Ascending aorta (tissue), 2 donors: ENCODE results near the gene SERINC2. TPM values are rescaled to one million over a fixed set of nuclear protein-coding genes. Genes with fewer than 3 reads are reported as not detected.
"Not testable (repeated sequence)": the region's sequence is repeated elsewhere in the genome, so short reads cannot be mapped to it uniquely, and the experiment has no call there.

Source experiments
- DNase-seq, 2 donors: peaks; one replicate each; pipeline ENCODE4 v3.0.0-alpha.2; 2019; ENCODE audit warnings: low spot score in 2 of 2
- H3K27ac ChIP-seq, 2 donors: fragments of 200-600 bp; sonication (generic); one replicate each; pipeline ENCODE4 v1.5.1; 2016 to 2017; ENCODE audit warnings: mild to moderate bottlenecking in 1 of 2
- H3K27me3 ChIP-seq: fragments of 200-600 bp; sonication (generic); one replicate; pipeline ENCODE4 v1.5.1; 2017
- H3K36me3 ChIP-seq, 2 donors: fragments of 200-600 bp; sonication (generic); one replicate each; pipeline ENCODE4 v1.5.1; 2016
- H3K4me1 ChIP-seq, 2 donors: fragments of 200-600 bp; sonication (generic); one replicate each; pipeline ENCODE4 v1.5.1; 2016 to 2017; ENCODE audit warnings: mild to moderate bottlenecking in 1 of 2
- H3K4me3 ChIP-seq, 2 donors: fragments of 200-600 bp; sonication (generic); one replicate each; pipeline ENCODE4 v1.5.1; 2016 to 2017; ENCODE audit warnings: mild to moderate bottlenecking in 1 of 2
- H3K9me3 ChIP-seq, 2 donors: fragments of 200-600 bp; sonication (generic); one replicate each; pipeline ENCODE4 v1.5.1; 2016
- CTCF ChIP-seq, 3 experiments: fragments of 200-600 bp in 2 of 3; fragments of 450-650 bp in 1 of 3; sonication (generic) in 2 of 3; IDR thresholded peaks; one replicate each; pipeline ENCODE4 v1.5.1; 2016 to 2019; ENCODE audit warnings: antibody characterized with exemption in 3 of 3, mild to moderate bottlenecking in 1 of 3, moderate library complexity in 1 of 3
- intact Hi-C: fragments of 100-400 bp; cut with DNase I; formaldehyde crosslinking; loops from one replicate; pipeline ENCODE4 v1.15.1; 2023
- total RNA-seq: library from RNA; depleted of rRNA; stranded (reverse); fragments of >200 nt; gene quantifications from one replicate; pipeline ENCODE4 v1.1.0, GENCODE V29; 2016

Gene SERINC2
- total RNA-seq, 1 donor from 2014 or later, result 10.7 TPM

DNA sequence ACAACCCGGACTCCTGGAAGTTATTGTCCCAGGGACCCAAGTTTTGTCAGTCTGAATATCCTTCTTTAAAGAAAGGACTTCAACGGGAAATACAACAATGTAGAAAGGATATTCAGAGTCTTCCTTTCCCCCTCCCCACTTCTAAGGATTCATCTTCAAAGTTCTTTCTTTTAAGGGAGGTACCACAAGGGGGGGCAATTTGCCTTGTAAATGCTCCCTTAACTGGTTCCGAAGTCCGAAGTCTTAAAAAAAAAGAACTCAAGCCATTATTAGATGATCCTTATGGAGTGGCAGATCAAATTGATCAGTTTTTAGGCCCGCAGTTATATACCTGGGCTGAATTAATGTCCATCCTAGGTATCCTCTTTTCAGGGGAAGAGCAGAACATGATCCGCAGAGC is 47.0 kb downstream of the SERINC2 start:
- no peaks in the 10 kb centered on the region for H3K36me3 ChIP-seq
- no peak overlapping the region for H3K4me3 ChIP-seq
- intact Hi-C loops, result no loop called here

DNA sequence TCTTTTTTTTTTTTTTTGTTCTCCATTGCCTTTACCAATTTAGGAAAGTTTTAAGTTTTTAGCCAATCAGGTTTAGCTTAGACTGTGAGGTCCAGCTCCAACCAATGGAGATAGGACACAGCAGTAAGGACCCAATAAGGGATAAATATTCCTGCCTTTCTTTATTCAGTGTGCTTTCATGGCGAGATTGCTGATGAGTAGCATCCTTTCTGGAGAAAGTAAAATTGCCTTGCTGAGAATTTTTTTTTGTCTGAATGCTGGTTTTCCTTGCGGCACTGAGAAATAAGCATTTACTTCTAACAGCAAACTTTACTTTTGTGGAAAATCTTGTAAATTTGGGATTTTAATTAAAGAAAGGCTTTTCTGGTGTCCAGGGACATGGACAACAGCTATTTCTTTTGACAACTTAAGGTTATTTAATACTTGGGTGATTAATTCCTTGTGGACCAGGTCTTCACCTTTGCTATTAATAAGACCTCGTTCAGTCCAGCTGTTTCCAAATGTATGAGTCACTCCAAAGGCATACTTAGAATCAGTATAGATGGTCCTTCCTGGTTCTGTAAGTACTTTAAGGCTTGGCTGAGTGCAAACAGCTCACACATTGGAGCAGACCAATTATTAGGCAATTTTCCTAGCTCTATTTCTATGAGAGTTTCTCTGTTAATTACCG is 54.1 kb downstream of the SERINC2 start:
- H3K4me3 ChIP-seq, result no peak overlapping the region
- H3K36me3 ChIP-seq, result no peaks in the 10 kb centered on the region
- no peak overlapping the region for H3K27ac ChIP-seq
- H3K9me3 ChIP-seq, result peaks cover 0 to 14% of the 10 kb centered on the region in 2 donors
- DNase-seq, result no peak
- no peaks in the 10 kb centered on the region for H3K4me1 ChIP-seq
- no peak for TF ChIP-seq CTCF (IDR thresholded peaks at IDR 0.05)
- no peaks in the 10 kb centered on the region for H3K27me3 ChIP-seq
- intact Hi-C loops, result no loop called here

More for the DNA sequence above, 47.0 kb downstream of the SERINC2 start:
- H3K27me3 ChIP-seq, result no peaks in the 10 kb centered on the region
- no peaks in the 10 kb centered on the region for H3K4me1 ChIP-seq
- peaks cover 10 to 33% of the 10 kb centered on the region in 2 donors for H3K9me3 ChIP-seq
- no peak overlapping the region for H3K27ac ChIP-seq
- TF ChIP-seq CTCF (IDR thresholded peaks at IDR 0.05), result no peak
- DNase-seq, result no peak

GRCh38 chr1:31470794-31471315 is 57.8 kb downstream of the SERINC2 start:
- no peak overlapping the region for H3K27ac ChIP-seq
- H3K4me3 ChIP-seq, result no peak overlapping the region
- H3K4me1 ChIP-seq, result no peaks in the 10 kb centered on the region
- H3K27me3 ChIP-seq, result no peaks in the 10 kb centered on the region
- intact Hi-C loops, result no loop called here
- no peak for DNase-seq
- H3K9me3 ChIP-seq, result peaks cover 0 to 14% of the 10 kb centered on the region in 2 donors
- no peak for TF ChIP-seq CTCF (IDR thresholded peaks at IDR 0.05)
- H3K36me3 ChIP-seq, result no peaks in the 10 kb centered on the region

- DNase-seq, result not testable (repeated sequence)
Measured at GRCh38 chr1:31471452-31472313, 58.7 kb downstream of the SERINC2 start.

GRCh38 chr1:31472314-31472651 is 59.3 kb downstream of the SERINC2 start:
- intact Hi-C loops, H3K9me3 ChIP-seq, H3K27me3 ChIP-seq, DNase-seq, H3K27ac ChIP-seq, H3K4me1 ChIP-seq, H3K4me3 ChIP-seq, H3K36me3 ChIP-seq: not testable (repeated sequence)

More at GRCh38 chr1:31471452-31472313, 58.7 kb downstream of the SERINC2 start:
- H3K4me1 ChIP-seq, H3K27ac ChIP-seq, H3K27me3 ChIP-seq, intact Hi-C loops, H3K36me3 ChIP-seq, H3K4me3 ChIP-seq: not testable (repeated sequence)
- H3K9me3 ChIP-seq, result peaks cover 0 to 14% of the 10 kb centered on the region in 2 donors

- H3K4me1 ChIP-seq, H3K4me3 ChIP-seq, DNase-seq, intact Hi-C loops, H3K9me3 ChIP-seq, H3K36me3 ChIP-seq, H3K27me3 ChIP-seq, H3K27ac ChIP-seq: not testable (repeated sequence)
Measured at GRCh38 chr1:31472673-31473072, 59.7 kb downstream of the SERINC2 start.

DNA sequence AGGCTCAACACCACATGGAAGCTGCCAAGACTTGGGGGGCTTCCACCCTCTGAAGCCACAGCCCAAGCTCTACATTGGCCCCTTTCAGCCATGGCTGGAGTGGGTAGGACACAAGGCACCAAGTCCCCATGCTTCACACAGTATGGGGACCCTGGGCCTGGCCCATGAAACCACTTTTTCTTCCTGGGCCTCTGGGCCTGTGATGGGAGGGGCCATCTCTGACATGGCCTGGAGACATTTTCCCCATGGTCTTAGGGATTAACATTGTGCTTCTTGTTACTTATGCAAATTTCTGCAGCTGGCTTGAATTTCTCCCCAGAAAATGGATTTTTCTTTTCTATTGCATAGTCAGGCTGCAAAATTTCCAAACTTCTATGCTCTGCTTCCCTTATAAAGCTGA is 60.5 kb downstream of the SERINC2 start:
- H3K4me1 ChIP-seq, DNase-seq, H3K27me3 ChIP-seq, H3K4me3 ChIP-seq, H3K36me3 ChIP-seq, H3K27ac ChIP-seq, H3K9me3 ChIP-seq, intact Hi-C loops: not testable (repeated sequence)

GRCh38 chr1:31474567-31474966 is 61.6 kb downstream of the SERINC2 start:
- DNase-seq, H3K27me3 ChIP-seq, H3K9me3 ChIP-seq, H3K27ac ChIP-seq, H3K36me3 ChIP-seq, H3K4me1 ChIP-seq, H3K4me3 ChIP-seq, intact Hi-C loops: not testable (repeated sequence)
